Mucosa of descending colon (tissue), 3 donors: ENCODE measurements around the gene TENM4. TPM values are rescaled to one million over a fixed set of nuclear protein-coding genes. Genes with fewer than 3 reads are reported as not detected.

Experiments used
- ATAC-seq: fragments of 200-7000 bp; cut with Tn5 transposase; one replicate; pipeline ENCODE4 v1.9.1; 2020; ENCODE audit warnings: mild to moderate bottlenecking, moderate library complexity
- DNase-seq, 3 donors: peaks; one replicate each; pipeline ENCODE4 v3.0.0-alpha.2; 2020
- H3K36me3 ChIP-seq: fragments of 200-600 bp; one replicate; pipeline ENCODE4 v1.8.0; 2021; ENCODE audit warnings: low read depth, mild to moderate bottlenecking
- H3K4me1 ChIP-seq: fragments of 200-600 bp; one replicate; pipeline ENCODE4 v1.8.0; 2021; ENCODE audit warnings: low read depth, mild to moderate bottlenecking
- H3K4me3 ChIP-seq: fragments of 200-600 bp; one replicate; pipeline ENCODE4 v1.8.0; 2021; ENCODE audit warnings: mild to moderate bottlenecking
- H3K9me3 ChIP-seq: fragments of 200-600 bp; one replicate; pipeline ENCODE4 v1.8.0; 2021; ENCODE audit warnings: mild to moderate bottlenecking
- intact Hi-C, 2 donors: fragments of 100-400 bp; cut with DNase I in 1 of 2; cut with micrococcal nuclease in 1 of 2; formaldehyde crosslinking; loops; one replicate each; pipeline versions ENCODE4 v1.11.0 to v1.11.1; 2022; cut with DNase I, micrococcal nuclease
- total RNA-seq, 3 donors: library from RNA; stranded (reverse); fragmentation: NEBNext Ultra II Directional in 2 of 3; extraction: Animal tissue kit (Norgen Biotek cat#: 25700) in 2 of 3; gene quantifications; one replicate each; pipeline versions ENCODE4 v1.2.1 to v1.2.4, GENCODE V29; 2021 to 2023
- TF ChIP-seq, protein P1 (sequence below): fragments of 200-600 bp; IDR thresholded peaks from one replicate; pipeline ENCODE4 v1.8.0; 2022; ENCODE audit warnings: antibody characterized with exemption, mild to moderate bottlenecking
- donor health status: DM: no; HTN: no; CAD: no; lungs with moderate emphysema.
- donor health status: DM: no; HTN: no; CAD: no.
- donor health status: DM: no; HTN: yes; CAD: no.

Gene TENM4
- total RNA-seq, 3 donors from 2014 or later, result 0.70 to 1.6 (median 1.2) TPM

DNA sequence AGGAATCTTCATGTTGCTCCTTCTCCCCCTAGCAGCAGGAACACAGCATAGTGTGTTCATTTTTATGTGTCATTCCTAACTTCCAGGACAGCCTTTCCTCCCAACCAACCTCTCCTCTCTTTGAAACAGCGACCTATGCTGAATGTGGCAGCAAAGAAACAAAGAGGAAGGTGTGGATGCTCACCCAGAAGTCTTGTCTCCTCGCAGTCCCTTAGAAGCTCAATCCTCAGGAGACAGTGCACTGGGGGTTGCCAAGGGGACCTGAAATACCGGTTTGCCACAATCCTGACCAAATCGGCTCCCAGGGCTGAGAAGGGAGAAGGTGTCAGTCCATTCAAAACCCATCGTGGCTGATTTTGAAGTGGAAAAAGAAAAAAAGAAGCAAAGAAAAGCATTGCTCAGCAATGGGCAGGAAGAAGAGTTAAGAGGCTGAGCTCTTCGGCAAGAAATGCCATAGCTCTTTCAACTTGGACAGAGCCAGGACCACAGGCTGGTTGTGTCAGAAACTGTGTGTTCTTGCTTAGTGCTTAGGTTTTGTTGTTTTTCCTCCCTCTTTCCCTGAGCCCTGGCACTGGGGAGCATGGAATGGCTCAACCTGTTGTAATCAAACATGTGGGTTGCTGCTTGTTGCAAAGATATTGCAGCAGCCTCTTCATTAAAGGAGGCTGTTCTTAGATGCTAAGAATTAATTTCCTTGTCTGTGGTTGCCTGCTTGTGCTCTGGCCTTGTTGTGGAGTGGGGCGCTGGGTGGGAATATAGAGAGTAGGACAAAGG, 30.4 kb upstream of the TENM4 start:
- ATAC-seq (no peak), DNase-seq (no peak)
- Histone ChIP-seq H3K9me3 (no peaks in the 10 kb centered on the region), H3K36me3 (no peaks in the 10 kb centered on the region), H3K4me1 (no peaks in the 10 kb centered on the region), H3K4me3 (no peak overlapping the region)
- TF ChIP-seq, protein P1, sequence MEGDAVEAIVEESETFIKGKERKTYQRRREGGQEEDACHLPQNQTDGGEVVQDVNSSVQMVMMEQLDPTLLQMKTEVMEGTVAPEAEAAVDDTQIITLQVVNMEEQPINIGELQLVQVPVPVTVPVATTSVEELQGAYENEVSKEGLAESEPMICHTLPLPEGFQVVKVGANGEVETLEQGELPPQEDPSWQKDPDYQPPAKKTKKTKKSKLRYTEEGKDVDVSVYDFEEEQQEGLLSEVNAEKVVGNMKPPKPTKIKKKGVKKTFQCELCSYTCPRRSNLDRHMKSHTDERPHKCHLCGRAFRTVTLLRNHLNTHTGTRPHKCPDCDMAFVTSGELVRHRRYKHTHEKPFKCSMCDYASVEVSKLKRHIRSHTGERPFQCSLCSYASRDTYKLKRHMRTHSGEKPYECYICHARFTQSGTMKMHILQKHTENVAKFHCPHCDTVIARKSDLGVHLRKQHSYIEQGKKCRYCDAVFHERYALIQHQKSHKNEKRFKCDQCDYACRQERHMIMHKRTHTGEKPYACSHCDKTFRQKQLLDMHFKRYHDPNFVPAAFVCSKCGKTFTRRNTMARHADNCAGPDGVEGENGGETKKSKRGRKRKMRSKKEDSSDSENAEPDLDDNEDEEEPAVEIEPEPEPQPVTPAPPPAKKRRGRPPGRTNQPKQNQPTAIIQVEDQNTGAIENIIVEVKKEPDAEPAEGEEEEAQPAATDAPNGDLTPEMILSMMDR, result no peak
- intact Hi-C loops, result no loop called here

DNA sequence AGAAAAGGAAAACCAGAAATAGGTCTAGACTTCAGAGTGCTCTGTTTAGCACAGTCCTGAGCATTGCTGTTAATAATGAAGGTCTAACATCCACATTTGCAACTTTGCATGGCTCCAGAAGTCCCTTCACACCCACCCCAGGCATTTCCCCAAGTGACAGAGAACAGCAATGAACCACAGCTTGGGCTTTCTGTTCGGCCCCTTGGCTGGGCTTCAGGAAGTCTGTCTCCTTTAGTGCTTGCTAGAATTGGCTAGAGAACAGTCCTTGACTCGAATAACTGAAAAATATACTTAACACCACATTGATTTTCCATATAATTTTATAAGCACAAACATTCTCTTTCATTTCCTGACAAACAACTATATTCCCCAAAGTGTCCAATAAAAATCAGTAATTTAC, 29.3 kb upstream of the TENM4 start:
- no peak overlapping the region for H3K4me3 ChIP-seq
- TF ChIP-seq, protein P1, result no peak
- intact Hi-C loops, result no loop called here
- no peaks in the 10 kb centered on the region for H3K9me3 ChIP-seq
- no peaks in the 10 kb centered on the region for H3K4me1 ChIP-seq
- ATAC-seq (no peak), DNase-seq (no peak)
- H3K36me3 ChIP-seq, result no peaks in the 10 kb centered on the region

DNA sequence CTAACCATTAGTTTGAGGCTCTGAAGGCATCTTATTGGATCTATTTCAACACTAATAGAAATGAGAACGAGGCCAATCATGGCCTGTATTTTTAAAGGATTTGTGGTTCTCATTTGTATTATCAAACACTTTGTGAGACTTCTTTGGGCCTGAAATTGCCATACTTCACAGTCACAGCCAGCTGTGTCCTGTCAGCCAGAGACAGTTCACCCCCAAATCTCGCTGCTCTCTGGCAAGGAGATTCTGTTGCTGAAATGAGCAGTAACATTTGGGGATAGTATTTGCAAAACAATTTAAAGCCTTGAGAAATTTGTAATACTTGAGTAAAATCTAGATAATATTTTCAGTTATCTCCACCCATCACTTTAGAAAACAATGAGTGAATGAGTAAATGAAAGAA, 26.9 kb upstream of the TENM4 start:
- no peak for DNase-seq
- intact Hi-C loops, result no loop called here
- TF ChIP-seq, protein P1, result no peak
- H3K4me1 ChIP-seq, result no peaks in the 10 kb centered on the region
- no peaks in the 10 kb centered on the region for H3K36me3 ChIP-seq
- no peaks in the 10 kb centered on the region for H3K9me3 ChIP-seq
- H3K4me3 ChIP-seq, result no peak overlapping the region
- ATAC-seq, result no peak

DNA sequence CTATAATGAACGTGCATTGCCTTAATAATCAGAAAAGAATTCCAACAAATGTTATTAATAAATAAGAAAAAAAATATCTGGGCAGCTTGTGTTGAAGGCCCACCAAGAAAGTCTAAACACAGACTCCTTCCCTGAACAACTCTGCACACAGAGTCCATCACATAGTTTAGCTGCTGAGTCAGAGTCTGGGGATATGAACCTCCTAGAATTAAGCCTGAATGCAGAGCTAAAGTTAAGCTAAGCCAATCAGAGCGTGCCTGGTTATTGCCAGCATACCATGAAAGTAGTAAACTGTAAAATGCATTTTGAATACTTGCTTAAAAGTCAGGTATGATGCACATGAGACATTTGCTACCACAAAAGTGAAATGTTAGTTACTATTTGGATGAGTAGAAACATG, 25.6 kb upstream of the TENM4 start:
- TF ChIP-seq, protein P1, result no peak
- ATAC-seq, result no peak
- H3K4me1 ChIP-seq, result no peaks in the 10 kb centered on the region
- DNase-seq, result no peak
- no peaks in the 10 kb centered on the region for H3K9me3 ChIP-seq
- H3K4me3 ChIP-seq, result no peak overlapping the region
- no peaks in the 10 kb centered on the region for H3K36me3 ChIP-seq
- intact Hi-C loops, result no loop called here

DNA sequence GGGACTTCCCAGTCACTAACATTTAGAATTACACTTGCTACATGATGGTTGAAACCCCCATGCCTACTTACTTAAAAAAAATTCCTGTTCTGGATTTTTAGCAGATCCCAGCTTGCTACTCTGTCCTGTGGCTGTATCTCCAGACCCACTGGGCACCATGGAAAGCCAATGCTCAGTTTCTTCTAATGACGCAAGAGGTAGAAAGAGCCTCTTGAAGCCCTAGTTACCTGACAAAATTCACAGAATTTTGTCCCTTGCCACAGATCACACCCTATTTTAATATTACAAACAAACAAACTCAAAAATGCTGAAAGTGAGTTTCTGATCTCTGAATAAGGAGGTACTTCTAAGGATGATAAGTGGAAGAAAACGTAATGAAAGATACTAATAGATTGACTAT, 24.3 kb upstream of the TENM4 start:
- H3K36me3 ChIP-seq, result no peaks in the 10 kb centered on the region
- H3K4me3 ChIP-seq, result no peak overlapping the region
- intact Hi-C loops, result no loop called here
- DNase-seq, result no peak
- H3K4me1 ChIP-seq, result no peaks in the 10 kb centered on the region
- no peaks in the 10 kb centered on the region for H3K9me3 ChIP-seq
- ATAC-seq, result no peak
- TF ChIP-seq, protein P1, result no peak
